Activated CD8-positive, alpha-beta memory T cell treated with anti-CD3 and anti-CD28 coated beads, Interleukin-2, amount 50 U/mL, for 24 hours (primary cell): ENCODE measurements around the gene ZSCAN31.
A peak's percentile ranks its signal among the peaks of the same experiment; 100 is the strongest.
"Not testable (repeated sequence)": the region's sequence is repeated elsewhere in the genome, so short reads cannot be mapped to it uniquely, and the experiment has no call there.

Source experiments
- DNase-seq: peaks from one replicate; pipeline ENCODE4 v3.0.0-alpha.2; 2020; ENCODE audit errors: extremely low read depth

Gene ZSCAN31

DNA sequence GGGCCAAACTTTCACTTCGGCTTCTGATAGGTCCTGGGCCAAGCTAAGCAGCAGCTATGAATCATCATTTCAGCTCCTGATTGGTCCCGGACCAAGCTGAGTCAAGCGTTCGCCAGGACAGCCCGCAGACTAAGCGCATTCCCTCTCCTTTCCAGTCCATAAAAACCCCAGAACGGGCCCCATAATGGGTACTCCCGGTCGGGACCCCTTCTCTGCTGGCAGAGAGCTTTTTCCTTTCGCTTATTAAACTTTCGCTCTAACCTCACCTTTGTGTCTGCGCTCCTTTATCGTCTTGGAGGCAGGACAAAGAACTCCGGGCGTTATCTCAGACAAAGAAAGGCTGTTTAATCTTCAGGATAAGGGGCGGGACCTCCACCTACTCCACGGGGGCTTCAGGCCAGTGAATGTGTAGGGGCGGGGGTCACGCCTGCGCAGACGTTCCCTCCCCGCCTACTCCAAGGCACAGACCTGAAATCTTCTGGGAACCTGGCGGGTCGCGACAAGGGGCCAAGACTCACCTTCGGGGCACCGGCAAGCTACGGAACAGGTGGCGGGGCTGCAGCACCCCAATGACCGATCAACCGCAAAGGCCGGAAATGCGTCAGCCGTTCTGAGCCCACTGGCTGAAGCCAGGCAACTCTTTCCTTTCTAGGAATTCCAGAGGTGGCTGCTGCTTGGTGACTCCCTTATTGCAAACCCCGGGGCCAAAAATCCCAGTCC lies at the start of gene ZSCAN31:
Gene ZSCAN31, minus strand, starts transcription at position 585 of the 720 bp plus-strand sequence. CDS start 6,465 bp downstream, outside the sequence.
- DNase-seq, result peak; percentile 67

DNA sequence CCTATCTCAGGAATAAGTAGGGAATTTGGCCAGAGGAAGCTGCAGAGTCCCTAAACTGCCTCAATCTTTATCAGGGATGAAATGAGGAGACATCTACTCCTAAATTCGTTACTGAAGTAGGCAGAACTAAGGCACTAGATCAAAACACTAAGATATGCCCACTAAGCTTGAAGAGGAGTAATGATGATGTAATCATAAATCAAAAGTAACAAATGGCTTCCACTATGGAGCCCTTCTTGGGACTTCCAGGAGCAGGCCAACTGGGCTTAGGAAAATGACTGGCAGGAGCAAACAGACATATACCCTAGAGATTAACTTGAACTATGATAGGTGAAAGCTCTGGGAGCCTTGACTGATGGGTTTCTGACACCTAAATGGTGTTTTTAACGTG lies 48.2 kb upstream of the ZSCAN31 start:
- no peak for DNase-seq

DNA sequence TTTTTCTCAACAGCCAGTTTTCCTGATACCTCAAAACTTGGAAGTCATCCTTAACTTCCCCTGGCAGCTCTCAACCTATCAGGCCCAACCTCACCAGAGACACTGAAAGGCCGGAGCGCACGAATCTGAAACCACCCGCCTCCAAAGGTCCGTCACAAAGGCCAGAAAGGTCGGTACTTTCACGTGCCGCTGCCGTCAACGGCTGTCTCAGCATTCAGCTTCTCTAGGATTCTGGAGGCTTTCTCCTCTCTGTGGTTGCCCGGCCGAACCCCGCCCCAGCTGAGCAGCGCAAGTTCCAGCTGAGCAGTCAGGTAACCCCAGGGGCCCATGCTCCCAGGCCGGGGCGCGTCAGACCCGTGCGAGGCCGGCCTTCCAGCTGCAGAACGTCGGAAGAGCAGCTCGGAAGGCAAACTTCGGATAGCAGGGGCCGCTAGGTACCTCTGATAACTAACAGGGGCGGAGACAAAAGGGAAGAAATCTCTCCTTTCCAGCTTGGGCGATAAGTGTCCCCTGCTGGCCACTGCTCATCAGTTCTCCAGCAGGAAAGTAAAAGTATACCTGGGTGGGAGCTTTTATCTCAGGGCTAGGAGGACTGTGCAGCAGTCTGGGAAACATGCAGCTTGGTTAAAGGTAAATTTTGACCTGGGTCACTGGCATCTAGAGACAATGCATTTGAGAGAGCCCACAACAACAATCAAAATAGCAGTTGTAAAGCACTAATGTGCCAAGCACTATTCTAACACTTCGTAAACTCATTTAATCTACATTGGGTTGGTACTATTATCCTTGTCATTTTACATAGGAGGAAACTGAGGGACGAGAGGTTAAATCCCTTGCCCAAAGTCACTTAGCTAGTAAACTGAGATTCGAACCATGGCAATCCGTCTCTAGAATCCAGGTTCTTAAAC lies 47.5 kb upstream of the ZSCAN31 start:
- no peak for DNase-seq

DNA sequence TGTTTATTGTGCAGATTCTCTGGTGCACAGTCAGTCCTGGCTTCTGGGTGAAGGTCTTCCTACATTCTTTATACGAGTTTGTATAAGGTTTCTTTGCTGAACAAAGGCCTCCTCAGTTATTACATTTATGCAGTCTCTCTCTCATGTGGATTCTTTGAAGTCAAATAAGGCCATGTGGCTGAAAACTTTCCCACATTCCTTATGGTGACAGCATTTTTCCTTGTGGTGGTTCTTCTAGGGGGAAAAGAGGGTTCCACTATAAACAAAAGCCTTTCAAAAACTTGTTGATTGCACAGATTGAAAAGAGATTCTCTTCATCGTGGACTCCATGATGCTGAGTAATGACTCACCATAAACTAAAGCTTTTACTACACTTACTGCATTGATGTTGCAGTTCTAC lies 44.4 kb upstream of the ZSCAN31 start:
- no peak for DNase-seq

DNA sequence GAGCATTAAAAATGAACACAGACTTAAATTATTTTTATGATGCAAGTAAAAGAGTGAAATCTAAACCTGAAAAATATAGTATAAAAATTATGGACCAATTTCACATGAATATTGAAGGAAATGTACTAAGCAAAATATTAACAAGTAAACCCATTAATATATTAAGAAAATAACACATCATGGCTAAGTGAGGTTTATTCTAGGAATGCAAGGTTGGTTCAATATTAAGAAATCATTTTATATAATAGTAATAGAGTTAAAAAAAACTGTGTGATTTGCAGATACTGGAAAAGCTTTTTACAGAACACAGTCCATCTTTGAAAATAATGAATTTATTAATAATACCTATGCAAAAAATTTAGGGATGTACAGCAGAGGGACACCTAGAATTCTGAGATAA lies 42.7 kb upstream of the ZSCAN31 start:
- no peak for DNase-seq

DNA sequence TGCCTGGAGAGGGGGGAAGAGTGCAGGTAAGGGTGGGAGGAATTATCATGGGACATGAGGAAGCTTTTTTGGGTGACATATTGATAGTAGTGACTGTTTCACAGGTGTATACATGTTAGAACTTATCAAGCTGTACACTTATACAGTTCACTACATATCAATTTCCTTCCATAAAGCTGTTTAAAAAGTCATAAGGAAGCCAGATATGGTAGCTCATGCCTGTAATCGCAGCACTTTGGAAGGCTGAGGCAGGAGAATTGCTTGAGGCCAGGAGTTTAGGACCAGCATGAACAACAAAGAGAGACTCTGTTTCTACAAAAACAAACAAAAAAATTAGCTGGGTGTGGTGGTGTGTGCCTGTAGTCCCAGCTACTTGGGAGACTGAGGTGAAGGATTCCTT lies 41.9 kb upstream of the ZSCAN31 start:
- no peak for DNase-seq

DNA sequence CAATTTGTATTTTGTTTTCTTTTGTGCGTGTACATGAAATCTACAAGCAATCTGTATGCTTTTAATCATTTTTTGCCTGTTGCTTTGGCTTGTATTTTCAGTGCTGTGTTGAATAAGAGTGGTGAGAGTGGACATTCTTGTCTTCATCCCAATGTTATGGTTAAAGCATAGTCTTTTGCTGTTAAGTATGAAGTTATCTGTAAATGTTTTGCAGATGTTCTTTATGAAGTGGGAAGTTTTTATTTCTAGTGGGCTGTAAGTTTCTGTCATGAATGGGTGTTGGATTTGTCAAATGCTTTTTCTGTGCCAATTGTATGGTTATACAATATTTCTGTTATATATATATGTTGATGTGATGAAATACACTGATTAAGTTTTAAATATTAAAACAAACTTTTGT lies 38.0 kb upstream of the ZSCAN31 start:
- DNase-seq, result no peak

DNA sequence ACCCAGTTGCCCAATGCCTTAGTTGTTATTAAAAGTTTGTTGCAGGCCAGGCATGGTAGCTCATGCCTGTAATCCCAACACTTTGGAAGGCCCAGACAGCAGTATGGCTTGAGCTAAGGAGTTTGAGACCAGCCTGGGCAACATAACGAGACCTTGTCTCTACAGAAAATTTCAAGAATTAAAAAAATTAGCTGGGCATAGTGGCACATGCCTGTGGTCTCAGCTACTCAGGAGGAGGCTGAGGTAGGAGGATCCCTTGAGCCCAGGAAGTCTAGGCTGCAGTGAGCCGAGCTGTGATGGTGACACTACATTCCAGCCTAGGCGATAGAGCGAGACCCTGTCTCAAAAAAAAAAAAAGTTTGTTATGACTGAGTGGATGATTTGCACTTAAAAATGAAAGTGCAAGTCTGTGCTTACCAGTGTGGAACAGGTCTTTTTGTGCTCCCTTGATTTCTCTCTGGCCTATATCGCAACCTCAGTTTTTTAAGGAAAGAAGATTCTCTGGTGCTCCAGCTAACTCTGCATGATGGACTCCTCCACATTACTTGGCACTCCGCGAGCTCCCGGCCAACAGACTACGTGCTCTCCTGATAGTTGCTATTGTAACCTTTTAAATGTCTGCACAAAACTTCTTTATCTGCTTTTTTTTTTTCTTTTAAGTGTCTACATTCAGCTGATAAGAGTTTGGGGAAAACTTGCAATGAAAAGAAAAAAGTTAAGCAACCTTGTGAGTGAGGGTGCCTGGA lies 35.9 kb upstream of the ZSCAN31 start:
- no peak for DNase-seq

DNA sequence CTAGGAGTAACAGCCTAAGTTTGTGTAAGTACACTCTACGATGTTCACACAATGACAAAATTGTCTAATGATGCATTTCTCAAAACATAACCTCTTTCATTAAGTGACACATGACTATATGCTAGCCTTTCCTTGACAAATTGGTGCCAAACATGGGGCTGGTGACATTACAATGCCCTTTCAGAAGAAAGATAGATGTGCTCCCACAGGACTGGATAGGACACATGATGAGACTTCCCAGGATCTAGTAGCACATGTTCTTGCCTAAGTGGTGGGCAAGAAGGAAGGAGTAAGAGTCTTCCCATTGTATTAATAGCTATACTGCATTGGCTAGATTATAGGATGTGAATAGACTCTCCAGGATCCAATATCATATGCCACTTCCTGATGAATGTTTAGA lies 35.3 kb upstream of the ZSCAN31 start:
- no peak for DNase-seq

DNA sequence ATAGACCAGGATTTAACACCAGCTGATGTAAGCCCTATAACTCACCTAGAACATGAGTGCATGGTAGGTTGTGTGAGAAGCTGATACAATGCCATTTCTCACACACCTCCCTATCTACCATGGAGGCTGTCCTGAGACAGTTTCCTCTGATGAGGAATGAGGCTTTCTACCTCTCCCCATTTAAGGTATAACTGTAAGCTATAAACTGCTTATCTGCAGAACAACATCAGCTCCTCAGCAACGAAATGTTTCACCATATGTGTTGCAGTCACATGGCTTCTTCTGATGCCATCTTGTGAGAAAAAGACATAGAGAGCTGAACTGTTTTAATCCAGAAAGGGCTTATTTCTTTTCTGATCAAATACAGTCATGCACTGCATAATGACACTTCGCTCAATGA lies 34.5 kb upstream of the ZSCAN31 start:
- DNase-seq, result no peak

DNA sequence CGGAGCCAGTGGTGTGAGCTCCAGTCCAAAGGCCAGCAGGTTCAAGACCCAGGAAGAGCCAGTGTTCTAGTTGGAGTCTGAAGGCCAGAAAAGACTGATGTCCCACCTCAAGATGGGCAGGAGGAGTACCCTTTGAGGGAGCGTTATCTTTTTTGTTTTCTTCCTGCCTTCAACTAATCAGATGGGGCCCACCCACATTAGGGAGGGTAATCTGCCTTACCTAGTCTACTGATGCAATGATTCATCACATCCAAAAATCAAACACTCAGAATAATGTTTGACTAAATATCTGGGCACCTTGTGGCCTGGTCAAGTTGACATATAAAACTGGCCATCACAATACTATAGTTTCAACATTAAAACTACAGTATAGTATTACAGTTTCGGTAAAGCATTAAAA lies 33.5 kb upstream of the ZSCAN31 start:
- DNase-seq, result no peak

DNA sequence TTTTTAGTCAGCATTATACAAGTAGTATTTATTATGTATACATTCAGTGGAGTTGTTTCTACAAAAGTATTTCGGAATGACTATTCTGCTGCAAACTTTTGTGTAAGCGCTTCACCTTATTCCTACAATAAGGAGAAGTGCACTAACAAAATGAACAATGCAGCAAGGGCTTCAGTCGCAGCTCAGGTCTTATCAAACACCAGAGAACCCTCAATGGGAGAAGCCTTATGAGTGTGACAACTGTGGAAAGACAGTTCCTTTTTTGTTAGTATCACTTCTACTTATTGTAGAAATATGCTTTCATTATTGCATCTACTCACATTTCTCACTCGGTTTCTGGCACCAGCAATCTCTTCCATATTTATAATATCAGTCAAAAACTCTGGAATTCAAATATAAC lies 32.6 kb upstream of the ZSCAN31 start:
- DNase-seq, result no peak

DNA sequence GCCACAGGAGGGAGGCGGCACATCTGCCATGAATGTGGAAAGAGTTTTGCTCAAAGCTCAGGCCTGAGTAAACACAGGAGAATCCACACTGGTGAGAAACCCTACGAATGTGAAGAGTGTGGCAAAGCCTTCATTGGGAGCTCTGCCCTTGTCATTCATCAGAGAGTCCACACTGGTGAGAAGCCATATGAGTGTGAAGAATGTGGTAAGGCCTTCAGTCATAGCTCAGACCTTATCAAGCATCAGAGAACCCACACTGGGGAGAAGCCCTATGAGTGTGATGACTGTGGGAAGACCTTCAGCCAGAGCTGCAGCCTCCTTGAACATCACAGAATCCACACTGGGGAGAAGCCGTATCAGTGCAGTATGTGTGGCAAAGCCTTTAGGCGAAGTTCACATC lies 29.6 kb upstream of the ZSCAN31 start:
- not testable (repeated sequence) for DNase-seq

DNA sequence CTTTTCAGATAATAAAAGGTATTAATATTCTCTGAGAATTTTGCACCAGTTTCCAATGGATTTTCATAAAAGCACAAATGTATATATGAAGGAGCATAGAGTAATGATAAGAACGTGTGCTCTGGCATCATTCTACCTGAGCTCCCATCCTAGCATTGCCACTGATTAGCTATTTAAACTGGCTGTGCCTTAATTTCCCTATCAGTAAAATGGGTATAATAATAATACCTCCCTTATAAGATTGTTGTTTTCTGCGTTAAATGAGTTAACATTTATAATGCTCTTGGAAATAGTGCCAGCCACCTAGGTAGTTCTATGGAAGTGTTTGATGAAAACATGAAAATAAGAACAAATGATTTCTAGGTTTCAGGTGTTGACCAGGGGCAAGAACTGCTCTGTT lies 25.0 kb upstream of the ZSCAN31 start:
- no peak for DNase-seq

DNA sequence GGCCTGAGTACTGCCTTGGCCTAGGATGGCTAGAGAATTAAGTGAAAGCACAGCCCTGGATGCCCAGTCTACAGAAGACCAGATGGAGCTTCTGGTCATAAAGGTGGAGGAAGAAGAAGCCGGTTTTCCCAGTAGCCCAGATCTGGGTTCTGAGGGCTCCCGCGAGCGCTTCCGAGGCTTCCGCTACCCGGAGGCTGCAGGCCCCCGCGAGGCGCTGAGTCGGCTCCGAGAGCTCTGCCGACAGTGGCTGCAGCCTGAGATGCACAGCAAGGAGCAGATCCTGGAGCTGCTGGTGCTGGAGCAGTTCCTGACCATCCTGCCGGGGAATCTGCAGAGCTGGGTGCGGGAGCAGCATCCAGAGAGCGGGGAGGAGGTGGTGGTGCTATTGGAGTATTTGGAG lies 23.6 kb upstream of the ZSCAN31 start:
- DNase-seq, result not testable (repeated sequence)

DNA sequence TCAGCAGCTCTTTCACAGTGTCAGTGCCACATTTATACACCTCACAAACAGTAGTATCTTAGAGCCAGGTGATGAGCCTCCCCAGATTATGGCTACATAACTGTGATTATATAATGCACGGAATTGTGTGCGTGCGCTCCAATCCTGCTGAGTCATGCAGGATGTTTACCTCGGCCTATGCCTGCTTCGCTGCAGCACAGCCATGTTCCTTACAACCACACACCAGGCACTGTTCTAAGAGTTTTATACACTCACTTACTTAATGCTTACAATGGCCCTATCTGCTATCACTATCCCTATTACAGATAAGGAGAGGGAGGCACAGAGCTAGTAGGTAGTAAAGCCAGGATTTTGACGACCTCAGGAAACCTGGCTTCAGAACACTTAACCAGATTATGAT lies 21.1 kb upstream of the ZSCAN31 start:
- DNase-seq, result no peak

DNA sequence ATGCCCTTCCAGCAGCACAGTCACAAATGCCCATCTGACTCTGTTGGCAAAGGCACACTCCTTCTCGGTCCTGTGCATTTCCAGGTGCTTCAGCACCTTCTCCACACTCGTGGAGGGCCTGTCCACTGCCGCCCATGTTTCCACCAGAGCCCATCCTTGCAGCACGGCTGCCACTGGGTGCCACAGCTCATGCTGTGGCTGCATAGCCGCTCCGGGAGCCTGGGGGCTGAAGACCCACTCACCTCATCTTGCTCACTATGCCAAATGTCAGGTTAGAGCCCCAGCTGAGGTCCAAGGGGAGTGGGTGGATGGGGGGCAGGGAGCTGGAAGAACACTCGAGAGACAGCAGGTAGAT lies 20.7 kb upstream of the ZSCAN31 start:
- no peak for DNase-seq

DNA sequence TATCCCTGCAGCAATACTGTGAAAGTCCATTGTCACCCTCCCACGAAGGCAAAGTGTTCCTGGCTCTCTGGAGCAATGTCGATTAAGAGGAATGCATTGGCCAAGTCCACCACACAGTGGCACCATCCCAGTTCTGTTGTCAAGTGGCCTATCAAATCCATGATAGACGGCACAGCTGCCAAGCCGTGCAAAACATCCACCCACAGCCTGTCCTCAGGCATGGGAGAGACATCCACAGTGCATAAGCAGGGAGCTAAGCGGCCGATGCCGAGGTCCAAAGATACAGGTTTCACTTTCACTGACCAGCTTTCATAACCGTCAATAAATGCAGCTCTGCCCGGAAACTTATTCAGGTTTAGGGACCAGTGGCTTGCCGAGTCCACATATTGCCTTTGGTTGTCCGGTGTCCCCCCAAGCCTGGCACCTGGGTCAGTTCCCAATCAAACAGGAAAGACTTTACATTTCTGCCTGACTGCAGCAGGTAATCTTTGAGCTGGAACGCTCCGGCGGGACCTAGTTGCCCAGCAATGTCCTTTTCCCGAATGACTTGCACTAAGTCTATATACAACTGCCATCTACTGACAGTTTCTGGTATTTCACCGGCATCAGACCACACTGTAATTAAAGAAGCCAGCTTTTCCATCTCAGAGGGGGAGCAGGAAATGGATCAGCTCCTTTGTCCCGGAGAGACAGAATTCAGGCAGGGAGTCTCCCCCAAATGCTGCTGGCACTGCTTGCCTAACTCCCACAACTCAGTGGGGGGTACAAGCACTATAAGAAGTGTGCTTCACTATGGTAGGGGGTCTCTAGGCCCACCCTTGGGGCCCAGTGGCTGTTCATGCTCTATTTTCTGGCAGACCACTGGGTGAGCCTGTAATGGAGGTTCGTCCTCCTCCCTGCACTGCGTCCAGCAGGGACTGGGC lies 20.1 kb upstream of the ZSCAN31 start:
- no peak for DNase-seq

DNA sequence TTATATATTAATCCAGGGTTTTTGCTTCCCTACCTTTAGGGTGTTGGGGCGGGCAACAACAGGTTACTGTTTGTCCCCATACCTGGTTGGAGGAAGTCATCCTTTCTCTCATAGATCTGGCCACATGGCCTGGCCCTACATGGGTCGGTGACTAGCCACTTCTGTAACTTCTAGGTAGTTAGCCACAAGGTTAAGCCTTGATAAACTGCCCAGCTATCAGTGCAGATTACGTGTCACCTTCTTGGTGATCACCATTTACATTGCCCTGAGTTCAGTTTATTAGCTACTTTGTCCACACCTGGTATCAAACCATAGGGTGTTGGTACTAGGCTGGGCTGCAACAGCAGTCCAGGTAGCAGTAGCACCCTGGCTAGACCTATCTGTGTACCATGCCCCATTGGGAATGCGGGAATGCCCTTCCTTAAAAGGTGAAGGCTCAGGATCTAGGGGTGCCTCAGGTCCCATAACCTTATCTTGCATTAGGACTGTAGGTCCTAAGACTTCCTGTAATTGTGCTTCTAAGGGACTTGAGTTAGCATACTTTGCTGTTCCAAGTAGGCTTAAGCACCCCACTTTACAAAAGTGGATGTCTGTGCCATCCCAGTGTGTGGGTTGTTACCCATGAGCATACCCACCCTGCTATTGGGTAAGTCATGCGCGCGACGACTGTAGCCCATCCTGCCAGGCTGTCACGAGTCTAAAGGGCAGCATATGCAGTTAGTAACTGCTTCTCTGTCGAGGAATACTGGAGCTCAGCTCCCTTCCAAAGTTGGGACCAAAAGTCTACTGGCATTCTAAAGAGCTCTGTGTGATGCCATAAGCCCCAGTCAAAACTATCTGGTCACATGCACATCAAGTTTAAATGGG lies 19.0 kb upstream of the ZSCAN31 start:
- no peak for DNase-seq

DNA sequence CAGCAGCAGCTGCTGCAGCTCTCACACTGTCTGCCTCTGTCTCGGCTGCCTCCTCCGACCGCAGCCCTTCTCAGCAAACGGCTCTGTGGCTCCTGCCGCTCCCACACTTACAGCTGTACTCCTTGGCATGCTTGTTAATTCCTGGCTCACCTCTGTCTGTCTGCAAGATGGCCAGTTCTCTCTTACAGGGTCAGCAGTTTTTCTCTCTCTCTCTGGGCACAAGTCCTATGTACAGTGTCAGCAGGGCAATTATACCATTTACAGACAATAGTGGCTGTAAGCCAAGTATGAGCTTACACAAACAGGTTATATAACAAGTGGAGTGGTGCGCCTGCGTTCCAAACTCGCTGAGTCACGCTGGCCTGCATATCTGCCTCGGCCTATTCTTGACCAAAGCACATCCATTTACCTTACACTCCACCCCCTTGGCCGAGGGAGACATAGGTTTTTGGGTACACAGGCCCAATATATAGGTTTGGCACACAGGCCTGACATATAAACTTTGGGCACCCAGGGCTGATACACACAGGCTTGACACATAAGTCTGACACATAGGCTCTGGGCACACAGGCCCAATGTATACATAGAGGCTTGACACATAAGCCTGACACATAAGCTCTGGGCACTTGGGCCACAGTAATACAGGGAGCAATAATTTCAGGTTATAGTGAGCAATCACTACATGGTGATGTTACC lies 18.2 kb upstream of the ZSCAN31 start:
- no peak for DNase-seq
